HG02852 (cell line): ENCODE measurements around the gene TMCO6.
"Not testable (repeated sequence)": the region's sequence is repeated elsewhere in the genome, so short reads cannot be mapped to it uniquely, and the experiment has no call there.

Source experiments
- ATAC-seq: cut with Tn5 transposase; IDR thresholded peaks from one replicate; pipeline ENCODE4 v1.9.1; 2021; ENCODE audit warnings: mild to moderate bottlenecking, moderate library complexity; ENCODE audit not compliant: unreplicated experiment

The TMCO6 gene

DNA sequence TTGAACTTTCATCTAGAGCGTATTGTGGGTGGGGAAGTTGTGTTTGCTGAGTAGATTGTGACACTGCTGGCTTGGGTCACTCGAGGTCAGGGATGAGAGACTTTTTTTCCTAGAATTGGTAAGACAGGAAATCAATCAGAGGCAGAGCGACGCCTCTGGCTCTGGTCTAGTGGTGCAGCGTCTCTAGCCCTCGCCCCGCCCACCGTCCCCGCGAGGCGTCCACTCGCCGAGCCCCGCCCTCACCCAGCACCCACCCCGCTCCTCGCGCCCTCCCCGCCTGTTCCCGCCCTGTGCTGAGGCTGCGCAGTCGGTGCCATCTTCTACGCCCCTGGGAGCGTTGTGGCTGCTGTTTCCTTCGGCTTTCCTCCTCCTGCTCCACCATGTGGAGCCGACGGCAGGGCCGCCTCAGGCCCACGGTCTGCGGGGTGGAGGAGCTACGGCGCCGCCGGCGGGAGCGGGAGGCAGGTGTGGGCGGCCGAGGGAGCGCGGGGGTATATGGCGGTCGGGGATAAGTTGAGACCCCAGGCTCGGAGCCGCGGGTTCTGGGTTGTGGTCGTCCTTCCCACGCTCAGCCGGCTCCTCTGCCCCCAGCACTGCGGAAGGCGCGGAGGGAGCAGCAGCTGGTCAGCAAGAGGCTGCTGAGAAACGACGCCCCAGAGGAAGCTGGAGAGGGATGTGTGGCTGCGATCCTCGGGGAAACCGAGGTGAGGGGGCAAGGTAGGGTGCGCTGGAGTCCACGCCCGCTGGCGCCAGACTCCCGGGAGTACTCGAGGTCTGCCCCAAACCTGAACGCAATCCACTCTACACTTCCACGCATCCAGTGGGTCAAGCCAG, at the start of gene TMCO6:
Gene TMCO6, plus strand, starts transcription at position 304 of the 834 bp plus-strand sequence. Its CDS starts 77 bp downstream, at position 381.
- ATAC-seq: peak; percentile 94

DNA sequence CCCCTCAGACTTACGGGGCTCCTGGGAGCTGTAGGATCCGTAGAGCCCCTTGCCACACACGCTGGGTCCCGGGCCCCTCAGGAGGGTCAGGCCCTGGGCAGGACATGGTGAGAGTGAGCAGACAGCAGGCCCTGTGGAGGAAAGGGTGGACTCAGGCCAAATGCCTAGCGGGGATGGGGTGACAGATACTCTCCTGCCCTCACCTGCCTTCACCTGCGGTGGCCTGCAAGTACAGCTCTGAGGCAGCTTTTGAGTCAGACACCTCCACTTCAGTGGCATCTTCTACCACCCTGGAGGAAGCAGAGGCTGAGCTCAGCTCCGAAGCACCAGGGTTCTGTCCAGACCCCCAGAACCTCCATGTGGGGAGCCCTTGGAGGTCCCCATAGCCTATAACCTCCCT, 48.4 kb upstream of the TMCO6 start:
- no peak for ATAC-seq

DNA sequence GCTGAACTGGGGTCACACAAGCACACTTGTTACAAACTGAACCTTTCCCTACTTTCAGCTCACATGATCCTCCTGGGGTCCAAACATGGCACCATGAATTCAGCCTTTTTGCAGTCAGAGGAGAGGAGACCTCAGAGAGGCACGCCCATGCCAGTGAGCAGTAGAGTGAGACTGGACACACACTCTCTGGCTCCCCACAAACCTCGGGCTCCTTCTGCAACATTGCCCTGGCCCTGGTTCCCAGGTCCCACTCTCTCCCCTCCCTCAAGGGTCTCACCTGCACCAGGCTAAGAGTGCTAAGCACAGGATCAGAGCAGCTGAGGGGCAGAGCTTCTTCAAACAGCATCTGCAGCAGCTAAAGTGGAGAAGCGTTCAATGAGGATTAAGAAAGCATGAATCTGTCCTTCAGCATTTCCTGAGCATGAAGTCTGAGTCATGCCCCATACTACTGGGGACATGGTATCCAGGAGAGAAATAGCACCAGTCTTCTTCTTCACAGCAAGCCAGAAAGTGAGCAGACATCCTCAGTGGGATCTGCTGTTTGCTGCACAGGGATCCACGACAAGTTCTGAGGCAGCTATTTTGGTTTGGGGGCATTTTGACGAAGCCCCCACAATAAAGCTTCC, 47.4 kb upstream of the TMCO6 start:
- ATAC-seq: no peak

DNA sequence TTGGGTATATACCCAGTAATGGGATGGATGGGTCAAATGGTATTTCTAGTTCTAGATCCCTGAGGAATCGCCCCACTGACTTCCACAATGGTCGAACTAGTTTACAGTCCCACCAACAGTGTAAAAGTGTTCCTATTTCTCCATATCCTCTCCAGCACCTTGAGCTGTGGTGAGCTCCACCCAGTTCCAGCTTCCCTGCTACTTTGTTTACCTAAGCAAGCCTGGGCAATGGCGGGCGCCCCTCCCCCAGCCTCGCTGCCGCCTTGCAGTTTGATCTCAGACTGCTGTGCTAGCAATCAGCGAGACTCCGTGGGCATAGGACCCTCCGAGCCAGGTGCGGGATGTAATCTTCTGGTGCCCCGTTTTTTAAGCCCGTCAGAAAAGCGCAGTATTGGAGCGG, 46.2 kb upstream of the TMCO6 start:
- ATAC-seq: not testable (repeated sequence)

DNA sequence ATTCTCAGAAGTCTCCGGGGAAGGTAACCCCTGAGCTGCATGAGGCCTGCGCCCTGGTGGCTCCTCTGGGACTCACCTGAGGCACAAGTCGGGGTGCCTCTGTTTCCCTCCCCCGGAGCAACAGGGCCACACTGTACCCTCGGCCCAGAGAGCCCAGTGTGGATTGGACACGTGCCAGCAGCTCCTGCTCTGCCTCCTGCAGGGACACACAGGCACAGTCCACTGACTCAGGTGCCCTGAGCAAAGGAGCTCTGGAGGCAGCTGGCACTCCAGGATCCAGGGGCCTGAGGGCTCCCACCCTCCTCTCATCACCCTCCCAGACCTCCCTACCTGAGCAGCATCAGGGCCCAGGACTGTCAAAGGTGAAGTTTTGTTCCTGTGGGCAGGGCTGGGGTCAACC, 45.1 kb upstream of the TMCO6 start:
- ATAC-seq: no peak

DNA sequence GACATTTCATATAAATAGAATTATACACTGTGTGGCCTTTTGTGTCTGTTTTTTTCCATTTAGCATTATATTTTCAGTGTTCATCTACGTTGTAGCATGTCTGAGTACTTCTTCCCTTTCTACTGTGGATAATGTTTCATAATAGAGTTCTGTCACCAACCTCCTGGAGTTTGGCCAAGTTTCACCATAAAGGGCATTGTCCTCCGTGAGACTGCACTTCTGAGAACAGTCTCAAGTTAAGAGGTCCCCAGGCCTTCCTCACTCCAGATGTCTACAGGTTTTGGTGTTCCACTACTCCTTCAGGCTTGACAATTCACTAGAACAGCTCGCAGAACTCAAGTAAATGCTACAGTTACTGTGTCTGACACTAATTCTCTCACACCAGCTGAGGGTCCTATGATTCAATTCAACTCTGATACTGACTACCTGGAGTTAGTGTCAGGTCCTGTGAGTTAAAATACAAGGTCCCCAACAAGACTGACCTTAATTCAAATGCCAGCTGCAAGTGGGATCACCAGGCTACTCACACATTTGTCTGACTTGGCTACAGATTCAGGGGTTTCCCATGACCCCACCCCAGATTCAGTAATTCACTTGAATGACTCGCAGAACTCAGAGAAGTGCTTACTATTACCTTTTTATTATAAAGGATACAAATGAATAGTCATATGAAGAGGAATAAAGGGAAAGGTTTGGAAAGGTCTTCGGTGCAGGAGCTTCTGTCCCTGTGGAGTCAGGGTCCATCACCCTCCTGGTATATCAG, 43.5 kb upstream of the TMCO6 start:
- no peak for ATAC-seq

DNA sequence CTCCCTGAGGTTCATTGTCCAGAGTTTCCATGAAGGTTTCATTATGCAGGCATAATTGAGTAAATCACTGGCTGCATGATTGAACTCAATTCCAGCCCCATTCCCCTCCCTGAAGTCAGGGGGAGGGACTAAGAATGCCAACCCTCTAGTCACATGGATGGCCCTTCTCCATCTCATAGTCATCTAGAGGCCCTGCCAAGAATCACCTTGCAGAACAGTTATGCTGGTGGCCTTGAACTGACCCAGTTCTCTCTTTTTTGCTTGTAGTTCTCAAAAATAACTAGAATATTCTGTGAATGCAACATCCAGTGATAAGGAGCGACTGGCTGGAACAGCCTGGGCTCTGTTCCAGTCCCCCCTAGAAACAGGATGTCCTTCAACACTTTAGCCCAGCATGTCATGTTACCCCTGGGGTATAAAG, 42.9 kb upstream of the TMCO6 start:
- no peak for ATAC-seq

DNA sequence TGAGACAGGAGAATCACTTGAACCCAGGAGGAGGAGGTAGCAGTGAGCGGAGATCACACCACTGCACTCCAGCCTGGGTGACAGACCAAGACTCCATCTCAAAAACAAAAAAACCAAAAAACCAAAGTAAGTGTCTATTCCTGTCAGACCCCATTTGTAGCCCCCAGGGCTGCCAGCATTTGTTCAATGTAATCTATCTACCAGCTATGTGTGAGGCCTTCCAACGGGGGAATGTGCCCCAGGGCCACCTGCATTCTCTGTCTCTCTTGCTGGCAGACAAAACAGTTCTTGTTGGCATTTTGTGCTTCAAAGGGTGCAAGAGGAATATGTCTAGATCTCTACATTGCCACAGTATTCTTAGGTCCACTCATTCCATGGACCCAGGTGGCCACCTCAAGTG, 40.4 kb upstream of the TMCO6 start:
- no peak for ATAC-seq

DNA sequence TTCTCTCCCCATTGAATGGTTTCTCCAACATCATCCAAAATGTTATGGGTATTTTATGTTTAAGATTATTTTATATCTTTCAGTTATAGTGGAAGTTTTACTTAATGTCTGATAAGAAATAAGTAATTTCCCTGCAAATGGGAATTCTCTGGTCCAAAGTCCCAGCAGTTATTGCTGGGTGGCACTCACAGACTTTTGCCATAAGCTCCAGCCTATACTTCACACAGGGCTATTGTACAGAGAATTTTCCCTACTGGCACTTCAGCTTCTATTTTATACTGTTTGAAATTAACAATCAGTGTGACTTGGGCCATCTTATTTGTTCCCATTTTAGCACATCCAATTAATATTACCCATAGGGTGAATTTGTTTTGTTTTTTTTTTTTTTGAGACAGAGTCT, 39.2 kb upstream of the TMCO6 start:
- no peak for ATAC-seq

DNA sequence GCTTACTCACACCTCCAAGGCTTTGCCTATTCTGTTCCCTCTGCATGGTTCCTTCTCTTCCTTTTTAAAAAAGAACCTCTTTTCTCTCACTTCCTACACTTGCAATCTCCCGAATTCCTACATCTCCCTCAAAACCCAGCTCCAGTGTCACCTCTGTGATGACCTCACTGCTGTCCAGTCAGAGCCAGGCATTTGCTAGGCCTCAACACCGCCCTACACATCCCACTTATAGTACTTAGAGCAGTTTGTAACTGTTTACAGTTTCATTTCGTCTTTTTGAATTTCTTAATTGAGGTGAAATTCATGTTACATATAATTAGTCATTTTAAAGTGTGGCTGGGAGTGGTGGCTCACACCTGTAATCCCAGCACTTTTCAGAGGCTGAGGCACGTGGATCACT, 37.1 kb upstream of the TMCO6 start:
- ATAC-seq: no peak

DNA sequence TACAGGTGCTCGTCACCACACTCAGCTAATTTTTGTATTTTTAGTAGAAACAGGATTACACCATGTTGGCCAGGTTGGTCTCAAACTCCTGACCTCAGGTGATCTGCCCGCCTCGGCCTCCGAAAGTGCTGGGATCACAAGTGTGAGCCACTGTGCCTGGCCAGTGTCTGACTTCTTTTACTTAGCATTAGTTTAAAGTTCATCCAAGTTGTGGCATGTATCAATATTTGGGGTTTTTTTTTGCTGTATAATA, 35.9 kb upstream of the TMCO6 start:
- not testable (repeated sequence) for ATAC-seq

DNA sequence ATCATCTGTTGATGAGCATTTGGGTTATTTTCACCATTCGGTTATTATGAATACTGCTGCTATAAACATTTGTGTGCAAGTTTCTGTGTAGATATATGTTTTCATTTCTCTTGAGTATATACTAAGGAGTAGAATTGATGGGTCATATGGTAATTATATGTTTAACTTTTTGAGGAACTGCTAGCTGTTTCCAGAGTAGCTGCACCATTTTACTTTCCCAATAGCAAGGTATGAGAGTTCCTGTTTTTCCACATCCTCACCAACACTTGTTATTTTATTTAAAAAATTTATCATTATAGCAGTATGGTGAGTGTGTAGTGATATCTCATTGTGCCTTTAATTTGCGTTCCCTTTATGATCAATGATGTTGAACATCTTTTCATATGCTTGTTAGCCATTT, 35.5 kb upstream of the TMCO6 start:
- ATAC-seq: no peak

DNA sequence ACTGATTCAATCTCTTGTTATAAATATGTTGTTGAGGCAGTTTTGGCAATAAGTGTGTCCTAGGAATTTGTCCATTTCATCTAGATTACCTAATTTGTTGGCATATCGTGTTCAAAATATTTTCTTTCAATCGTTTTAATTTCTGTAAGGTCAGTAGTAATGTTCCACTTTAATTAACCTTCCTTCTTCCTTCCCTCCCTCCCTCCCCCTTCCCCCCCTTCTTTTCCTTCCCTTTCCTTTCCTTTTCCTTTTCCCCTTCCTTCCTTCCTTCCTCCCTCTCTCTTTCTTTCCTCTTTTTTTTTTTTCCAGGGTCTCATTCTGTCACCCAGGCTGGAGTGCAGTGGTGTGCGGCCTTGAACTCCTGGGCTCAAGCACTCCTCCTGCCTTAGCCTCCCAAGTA, 33.4 kb upstream of the TMCO6 start:
- ATAC-seq: no peak

DNA sequence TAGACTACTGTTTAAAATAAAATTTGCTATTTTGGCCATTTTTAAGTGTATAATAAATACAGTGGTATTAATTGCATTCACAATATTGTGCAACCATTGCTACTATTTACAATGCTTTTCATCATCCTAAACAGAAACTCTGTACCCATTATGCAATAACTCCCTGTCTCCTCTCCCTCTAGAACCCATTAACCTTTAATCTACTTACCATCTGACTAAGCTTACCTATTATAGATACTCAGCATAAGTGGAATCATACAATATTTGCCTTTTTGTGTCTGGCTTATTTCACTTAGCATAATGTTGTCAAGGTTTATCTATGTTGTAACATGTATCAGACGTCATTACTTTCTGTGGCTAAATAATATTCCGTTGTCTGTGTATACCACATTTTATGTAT, 32.2 kb upstream of the TMCO6 start:
- no peak for ATAC-seq

DNA sequence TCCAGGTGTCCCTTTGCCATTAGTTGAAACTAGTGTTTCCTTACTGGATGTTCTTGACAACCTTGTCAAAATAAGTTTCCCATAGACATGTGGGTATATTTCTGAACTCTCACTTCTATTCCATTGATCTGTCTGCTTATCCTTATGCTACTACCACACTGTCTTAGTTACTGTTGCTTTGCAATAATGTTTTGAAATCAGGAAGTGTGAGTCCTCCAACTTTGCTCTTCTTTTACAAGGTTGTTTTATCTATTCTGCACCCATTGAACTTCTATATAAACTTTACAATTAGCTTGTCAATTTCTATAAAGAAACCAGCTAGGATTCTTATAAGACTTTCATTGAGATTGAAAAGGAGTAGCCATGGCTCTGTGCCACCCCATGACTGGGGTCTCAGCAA, 30.5 kb upstream of the TMCO6 start:
- no peak for ATAC-seq

DNA sequence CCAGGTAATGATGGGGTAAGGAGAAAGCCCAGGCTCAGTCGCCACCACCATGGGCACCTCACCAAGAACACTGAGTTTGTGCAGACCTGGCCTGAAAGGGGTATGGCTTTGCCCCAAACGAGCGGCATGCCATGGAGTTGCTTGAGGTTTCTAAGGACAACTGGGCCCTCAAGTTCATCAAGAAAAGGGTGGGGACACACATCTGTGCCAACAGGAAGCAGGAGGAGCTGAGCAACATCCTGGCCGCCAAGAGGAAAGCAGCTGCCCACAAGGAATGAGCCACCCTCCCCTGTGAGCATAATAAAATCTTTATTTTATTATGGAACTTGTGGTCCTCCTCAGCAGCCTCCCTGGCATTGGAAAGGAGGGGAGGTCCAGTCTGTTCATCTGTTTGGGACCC, 30.1 kb upstream of the TMCO6 start:
- no peak for ATAC-seq

DNA sequence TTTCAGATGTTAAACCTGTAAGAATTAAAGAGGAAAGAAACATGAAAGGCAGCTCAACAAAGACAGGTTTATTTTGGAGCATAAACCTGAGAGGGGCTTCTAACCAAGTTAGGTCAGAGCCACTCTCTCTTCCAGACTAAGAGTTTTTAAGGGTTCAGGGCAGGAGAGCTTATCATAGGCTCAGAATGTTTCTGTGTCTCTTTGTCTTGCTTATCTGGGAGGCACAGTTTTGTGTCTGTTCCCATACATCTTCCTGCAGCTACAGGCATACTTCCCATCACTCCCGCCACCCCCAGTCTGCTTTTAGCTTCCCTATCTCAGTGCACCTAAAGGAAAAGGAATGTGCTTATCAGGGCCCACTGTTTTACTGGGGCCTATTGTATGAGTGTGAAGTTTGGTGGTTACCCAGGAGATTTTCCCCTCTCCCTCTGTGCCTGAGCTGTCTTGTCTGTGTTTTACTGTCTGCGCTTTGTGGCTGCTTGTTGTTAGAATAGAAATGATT, 28.2 kb upstream of the TMCO6 start:
- ATAC-seq: no peak

DNA sequence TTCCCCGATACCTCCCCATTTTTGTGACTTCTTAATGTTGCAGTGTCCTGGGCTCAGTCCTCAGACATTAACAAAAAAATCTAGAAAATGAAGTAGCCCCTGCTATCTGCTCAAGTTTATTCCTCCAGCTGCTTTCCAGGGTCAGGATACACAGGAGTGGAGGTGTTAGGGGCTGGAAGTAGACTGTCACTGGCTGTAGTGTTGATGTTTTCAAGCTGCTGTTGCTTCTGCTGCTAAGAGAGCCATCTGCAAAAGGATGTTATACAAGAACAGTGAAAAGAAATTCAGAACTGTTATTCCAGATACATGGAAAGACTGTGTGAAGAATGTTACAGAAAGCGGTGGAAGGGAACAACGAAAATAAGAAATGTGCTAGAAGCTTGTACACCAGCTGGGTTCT, 16.9 kb upstream of the TMCO6 start:
- no peak for ATAC-seq

DNA sequence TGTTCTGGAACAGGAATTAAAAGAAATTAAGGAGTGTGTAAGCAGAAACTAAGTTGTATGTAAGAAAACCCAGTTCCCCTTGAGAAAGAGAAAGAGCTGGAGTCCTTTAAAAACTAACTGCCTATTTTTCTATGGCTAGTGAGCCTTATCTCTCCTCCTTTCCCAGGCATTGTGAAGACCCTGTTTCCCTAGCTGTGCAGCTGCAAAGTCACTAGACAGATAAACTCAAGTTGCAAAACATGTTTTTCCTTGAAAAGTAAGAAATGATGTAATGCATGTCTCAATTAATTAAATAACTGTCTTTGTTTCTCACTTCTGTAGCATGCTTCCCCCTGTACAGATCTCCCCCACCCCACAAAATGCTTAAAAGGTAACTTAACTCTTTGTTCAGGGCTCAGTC, 16.2 kb upstream of the TMCO6 start:
- not testable (repeated sequence) for ATAC-seq

DNA sequence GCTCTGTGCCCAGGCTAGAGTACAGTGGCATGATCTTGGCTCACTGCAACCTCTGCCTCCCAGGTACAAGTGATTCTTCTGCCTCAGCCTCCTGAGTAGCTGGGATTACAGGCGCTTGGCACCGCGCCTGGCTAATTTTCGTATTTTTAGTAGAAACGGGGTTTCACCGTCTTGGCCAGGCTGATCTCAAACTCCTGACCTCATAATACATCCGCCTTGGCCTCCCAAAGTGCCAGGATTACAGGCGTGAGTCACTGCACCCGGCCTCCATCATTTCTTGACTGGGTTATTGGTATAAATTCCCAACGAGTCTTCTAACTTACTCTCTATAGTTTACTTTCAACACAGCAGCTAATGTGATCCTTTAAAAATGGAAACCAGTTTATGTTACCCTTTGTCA, 14.4 kb upstream of the TMCO6 start:
- ATAC-seq: not testable (repeated sequence)

DNA sequence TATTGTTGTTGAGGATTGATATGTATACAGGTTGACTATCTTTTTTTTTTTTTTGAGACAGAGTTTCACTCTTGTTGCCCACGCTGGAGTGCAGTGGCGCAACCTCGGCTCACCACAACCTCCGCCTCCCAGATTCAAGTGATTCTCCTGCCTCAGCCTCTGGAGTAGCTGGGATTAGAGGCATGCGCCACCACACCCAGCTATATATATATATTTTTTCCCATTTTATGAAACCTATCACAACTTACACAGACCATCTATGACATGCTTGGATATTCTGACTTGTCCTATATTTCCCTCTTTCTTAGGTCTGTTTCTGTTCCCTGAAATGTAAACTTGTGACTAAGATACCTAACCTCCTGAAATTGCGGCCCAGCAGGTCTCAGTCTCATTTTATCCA, 11.3 kb upstream of the TMCO6 start:
- no peak for ATAC-seq

DNA sequence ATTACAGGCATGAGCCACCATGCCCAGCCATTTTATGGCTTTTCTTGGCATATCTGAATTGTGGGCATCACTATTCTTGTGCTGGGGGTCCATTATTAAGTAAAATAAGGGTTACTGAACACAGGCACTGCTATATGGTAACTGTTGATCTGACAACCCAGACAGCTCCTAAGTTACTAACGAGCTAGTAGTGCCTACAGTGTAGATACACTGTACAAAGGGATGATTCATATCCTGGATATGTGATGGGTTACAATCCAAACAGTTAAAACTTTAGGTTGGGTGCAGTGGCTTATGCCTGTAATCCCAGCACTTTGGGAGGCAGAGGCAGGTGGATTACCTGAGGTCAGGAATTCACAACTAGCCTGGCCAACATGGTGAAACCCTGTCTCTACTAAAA, 10.5 kb upstream of the TMCO6 start:
- ATAC-seq: no peak
